ENCODE results near the gene LCN15.

GRCh38 chr9:136726631-136727191, 37.6 kb downstream of the LCN15 start:
- TF ChIP-seq BHLHE40 (IDR thresholded peaks at IDR 0.05; ENCODE audit: low read depth, low read length): peak; percentile 43; the same call in 1 of the 2 replicates
- peak; percentile 36 for TF ChIP-seq CTCF (conservative IDR thresholded peaks at IDR 0.05; ENCODE audit: low read depth, low read length)
- TF ChIP-seq CEBPB (IDR thresholded peaks at IDR 0.05; ENCODE audit: low read depth, low read length): no peak
- no peak for TF ChIP-seq RFX5 (IDR thresholded peaks at IDR 0.05; ENCODE audit: low read depth, low read length)
- TF ChIP-seq SMC3 (IDR thresholded peaks at IDR 0.05; ENCODE audit: low read depth, low read length): no peak
- no peak for TF ChIP-seq FOS (IDR thresholded peaks at IDR 0.05; ENCODE audit: low read depth, low read length)
- no peak for TF ChIP-seq POLR2A (IDR thresholded peaks at IDR 0.05; ENCODE audit: low read depth, low read length)
- no peak for TF ChIP-seq RCOR1 (IDR thresholded peaks at IDR 0.05; ENCODE audit: insufficient replicate concordance, low read length)

Measured in IMR-90 (cell line).